ENCODE results near the gene CDRT15L2. TPM values are rescaled to one million over a fixed set of nuclear protein-coding genes. Genes with fewer than 3 reads are reported as not detected.

The CDRT15L2 gene
- total and polyA plus RNA-seq, 4 donors, result not detected

Other genes starting within 250 kb of the CDRT15L2 start
- under 1 TPM in 1 of 2 donors, not detected in 1; 0.21 TPM for gene LGALS9B, start 112.2 kb upstream of the CDRT15L2 start, total RNA-seq
- gene LGALS9B, start 112.2 kb upstream of the CDRT15L2 start, polyA plus RNA-seq, result under 1 TPM in 1 of 2 donors, not detected in 1; 0.67 TPM

Measured in aorta (tissue), 4 donors.